ENCODE data around the gene CFAP92.

Gene CFAP92

GRCh38 chr3:129005526-129006303 lies 11.8 kb upstream of the CFAP92 start:
- no peak for DNase-seq

- no peak for DNase-seq
These were observed 10.9 kb upstream of the CFAP92 start for GRCh38 chr3:129004639-129005295.

- DNase-seq = no peak
These were observed 9.8 kb upstream of the CFAP92 start for GRCh38 chr3:129003578-129004112.

- no peak for DNase-seq
These were observed 9.0 kb upstream of the CFAP92 start for GRCh38 chr3:129002573-129003569.

GRCh38 chr3:129001806-129002572 lies 8.1 kb upstream of the CFAP92 start:
- DNase-seq = no peak

GRCh38 chr3:129001101-129001805 lies 7.4 kb upstream of the CFAP92 start, which contains the start of gene EFCC1:
TSS of gene EFCC1 (plus strand) at chr3:129001304. CDS start at chr3:129001629, 325 bp downstream.
- DNase-seq = no peak

- DNase-seq = no peak
These were observed 6.8 kb upstream of the CFAP92 start for GRCh38 chr3:129000742-129001100.

- no peak for DNase-seq
These were observed 5.2 kb upstream of the CFAP92 start for GRCh38 chr3:128999102-128999501.

GRCh38 chr3:128998561-128998960 lies 4.7 kb upstream of the CFAP92 start:
- DNase-seq = no peak

- no peak for DNase-seq
These were observed 3.7 kb upstream of the CFAP92 start for GRCh38 chr3:128997486-128998133.

GRCh38 chr3:128996726-128997125 lies 2.9 kb upstream of the CFAP92 start:
- no peak for DNase-seq

- DNase-seq = no peak
These were observed 2.3 kb upstream of the CFAP92 start for GRCh38 chr3:128996200-128996599.

- DNase-seq = no peak
These were observed 1.9 kb upstream of the CFAP92 start for GRCh38 chr3:128995737-128996136.

GRCh38 chr3:128994581-128995546 lies 988 bp upstream of the CFAP92 start:
- no peak for DNase-seq

- DNase-seq = no peak
These were observed 267 bp upstream of the CFAP92 start for GRCh38 chr3:128994173-128994512.

GRCh38 chr3:128992926-128993460 lies 883 bp downstream of the CFAP92 start:
- no peak for DNase-seq

GRCh38 chr3:128991355-128991895 lies 2.5 kb downstream of the CFAP92 start:
- no peak for DNase-seq

GRCh38 chr3:128988286-128988685 lies 5.6 kb downstream of the CFAP92 start:
- DNase-seq = no peak
